GM13977 (cell line): ENCODE measurements around the gene GDF10.

Experiments
- DNase-seq: peaks from one replicate; pipeline ENCODE4 v3.0.0; 2012; ENCODE audit warnings: low spot score
- CTCF ChIP-seq: IDR thresholded peaks from 2 replicates; pipeline ENCODE4 v1.5.1; 2012; ENCODE audit warnings: mild to moderate bottlenecking, control low read depth; ENCODE audit not compliant: insufficient read depth; ENCODE audit errors: extremely low read depth, missing control alignments
- in situ Hi-C: fragments of 300-500 bp; cut with MboI; formaldehyde crosslinking; loops from one replicate; pipeline ENCODE4 v1.12.0; 2022; ENCODE audit warnings: low sequenced_read_pairs, low pct_unique_long_range_greater_than_20kb, mixed read lengths, inconsistent platforms; ENCODE audit not compliant: unreplicated experiment

GDF10 gene

GRCh38 chr10:47357911-47358310, 57.9 kb downstream of the GDF10 start:
- no peak for DNase-seq
- in situ Hi-C loops, result no loop called here
- no peak for TF ChIP-seq CTCF

GRCh38 chr10:47358457-47358856, 58.5 kb downstream of the GDF10 start:
- DNase-seq, result no peak
- in situ Hi-C loops, result no loop called here
- no peak for TF ChIP-seq CTCF

GRCh38 chr10:47359101-47359500, 59.1 kb downstream of the GDF10 start:
- DNase-seq, result no peak
- TF ChIP-seq CTCF, result no peak
- in situ Hi-C loops, result no loop called here

- DNase-seq, result no peak
- no peak for TF ChIP-seq CTCF
- in situ Hi-C loops, result no loop called here
Measured at GRCh38 chr10:47359626-47360418, 59.8 kb downstream of the GDF10 start.

GRCh38 chr10:47360419-47361040, 60.5 kb downstream of the GDF10 start:
- TF ChIP-seq CTCF, result no peak
- DNase-seq, result no peak
- in situ Hi-C loops, result no loop called here

- in situ Hi-C loops, result no loop called here
- peak; percentile 79 for TF ChIP-seq CTCF
- DNase-seq, result peak; percentile 58
Measured at GRCh38 chr10:47361293-47361692, 61.3 kb downstream of the GDF10 start.
